Adrenal gland (tissue), 5 donors: Measurements from ENCODE around the gene ADGRF1.

Experiments
- POLR2A ChIP-seq, 2 donors: fragments of 450-650 bp; IDR thresholded peaks; one replicate each; pipeline ENCODE4 v1.6.1; 2017; ENCODE audit warnings: antibody characterized with exemption in 2 of 2, mild to moderate bottlenecking in 2 of 2, moderate library complexity in 1 of 2
- TF ChIP-seq, protein P1 (sequence below), 6 experiments: fragments of 450-650 bp in 4 of 6; fragments of 200-600 bp in 2 of 6; sonication (generic) in 1 of 6; IDR thresholded peaks; 1 replicate in 5 of 6; 2 replicates in 1 of 6; pipeline versions ENCODE4 v1.5.1 to v1.8.0; 2016 to 2021; ENCODE audit warnings: antibody characterized with exemption in 6 of 6, mild to moderate bottlenecking in 2 of 6, moderate library complexity in 1 of 6
- donor health status: DM: no; HTN: no; CAD: no.

DNA sequence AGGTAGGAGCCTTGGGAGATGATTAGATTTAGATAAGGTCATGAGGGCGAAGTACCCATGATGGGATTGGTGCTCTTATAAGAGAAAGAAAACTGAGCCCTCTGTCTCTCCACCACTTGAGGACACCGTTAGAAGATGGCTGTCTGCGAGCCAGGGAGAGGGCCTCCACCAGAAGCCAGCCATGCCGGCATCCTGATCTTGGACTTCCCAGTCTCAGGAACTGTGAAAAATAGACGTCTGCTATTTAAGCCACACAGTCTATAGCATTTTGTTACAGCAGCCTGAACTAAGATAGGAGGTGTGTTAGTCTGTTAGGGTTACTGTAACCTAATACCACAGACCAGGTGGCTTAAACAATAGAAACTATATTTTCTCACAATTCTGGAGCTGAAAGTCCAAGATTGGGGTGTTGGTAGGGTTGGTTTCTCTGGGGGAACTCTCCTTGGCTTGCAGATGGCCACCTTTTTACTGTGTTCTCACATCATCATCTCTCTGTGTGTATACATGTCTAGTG is 38.0 kb upstream of the ADGRF1 start:
- TF ChIP-seq, protein P1, sequence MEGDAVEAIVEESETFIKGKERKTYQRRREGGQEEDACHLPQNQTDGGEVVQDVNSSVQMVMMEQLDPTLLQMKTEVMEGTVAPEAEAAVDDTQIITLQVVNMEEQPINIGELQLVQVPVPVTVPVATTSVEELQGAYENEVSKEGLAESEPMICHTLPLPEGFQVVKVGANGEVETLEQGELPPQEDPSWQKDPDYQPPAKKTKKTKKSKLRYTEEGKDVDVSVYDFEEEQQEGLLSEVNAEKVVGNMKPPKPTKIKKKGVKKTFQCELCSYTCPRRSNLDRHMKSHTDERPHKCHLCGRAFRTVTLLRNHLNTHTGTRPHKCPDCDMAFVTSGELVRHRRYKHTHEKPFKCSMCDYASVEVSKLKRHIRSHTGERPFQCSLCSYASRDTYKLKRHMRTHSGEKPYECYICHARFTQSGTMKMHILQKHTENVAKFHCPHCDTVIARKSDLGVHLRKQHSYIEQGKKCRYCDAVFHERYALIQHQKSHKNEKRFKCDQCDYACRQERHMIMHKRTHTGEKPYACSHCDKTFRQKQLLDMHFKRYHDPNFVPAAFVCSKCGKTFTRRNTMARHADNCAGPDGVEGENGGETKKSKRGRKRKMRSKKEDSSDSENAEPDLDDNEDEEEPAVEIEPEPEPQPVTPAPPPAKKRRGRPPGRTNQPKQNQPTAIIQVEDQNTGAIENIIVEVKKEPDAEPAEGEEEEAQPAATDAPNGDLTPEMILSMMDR (IDR thresholded peaks at IDR 0.05) = no peak
- no peak for TF ChIP-seq POLR2A (IDR thresholded peaks at IDR 0.05)
